ENCODE results near the gene PI4KA. TPM values are rescaled to one million over a fixed set of nuclear protein-coding genes. Genes with fewer than 3 reads are reported as not detected.

PI4KA gene
- polyA plus RNA-seq, 1 donor from 2014 or later = 42.2 TPM

DNA sequence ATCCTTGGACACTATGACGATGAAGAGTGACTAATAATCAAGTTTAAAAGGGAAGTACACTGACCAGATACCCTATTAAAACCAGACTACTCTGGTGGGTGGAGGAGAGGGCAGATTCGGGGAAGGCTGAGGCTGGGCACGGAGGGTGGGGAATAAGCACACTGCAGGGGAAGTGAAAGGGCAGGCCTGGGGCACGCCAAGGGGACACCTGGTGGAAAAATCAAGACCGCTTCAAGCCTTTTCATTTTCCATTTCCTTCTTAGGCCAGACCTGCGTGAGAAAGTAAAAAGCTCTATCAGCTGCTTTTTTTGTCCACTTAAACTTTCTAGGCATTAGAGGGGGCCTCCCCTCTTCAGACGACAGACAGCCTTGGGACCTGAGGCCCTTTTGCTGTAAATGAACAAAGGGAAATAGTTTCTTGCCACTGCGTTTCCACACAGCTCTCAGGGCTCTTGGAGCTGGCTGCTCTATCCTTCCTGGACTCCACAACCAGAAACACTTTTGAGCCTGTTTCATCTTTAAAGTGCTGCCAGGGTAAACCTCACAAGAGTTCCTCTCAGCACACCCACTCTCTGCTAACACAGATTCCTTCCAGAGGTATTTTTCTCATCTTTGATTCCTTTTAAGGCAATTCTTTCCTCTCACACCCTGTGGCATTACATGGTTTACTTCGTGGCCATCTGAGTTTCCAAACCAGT, 109.7 kb downstream of the PI4KA start:
- Histone ChIP-seq H3K27me3 (ENCODE audit: insufficient read depth, low read depth, low read length) (no peaks in the 10 kb centered on the region), H3K9me3 (ENCODE audit: low read length) (no peaks in the 10 kb centered on the region), H3K4me3 (ENCODE audit: low read length) (no peak overlapping the region), H3K4me2 (ENCODE audit: low read length) (no peak overlapping the region), H3K36me3 (ENCODE audit: insufficient read depth, low read length) (peaks cover 8% of the 10 kb centered on the region), H2AFZ (ENCODE audit: low read depth, low read length) (no peak overlapping the region), H3K9me2 (ENCODE audit: insufficient read depth, low read length) (no peaks in the 10 kb centered on the region), H4K20me1 (ENCODE audit: insufficient read depth) (no peaks in the 10 kb centered on the region), H3F3A (ENCODE audit: insufficient read depth, low read length, poor library complexity, severe bottlenecking) (no peaks in the 10 kb centered on the region), H3K79me2 (replicated peaks; ENCODE audit: insufficient read depth, low read length) (no peaks in the 10 kb centered on the region), H3K9ac (ENCODE audit: low read length) (no peak overlapping the region), H3K27ac (ENCODE audit: low read length) (no peak overlapping the region)
- no peak for TF ChIP-seq MXI1 (conservative IDR thresholded peaks at IDR 0.05; ENCODE audit: poor library complexity, severe bottlenecking)
- TF ChIP-seq EP300 (conservative IDR thresholded peaks at IDR 0.05; ENCODE audit: poor library complexity, severe bottlenecking) = no peak
- TF ChIP-seq POLR2AphosphoS5 (IDR thresholded peaks at IDR 0.05) = no peak
- TF ChIP-seq REST (IDR thresholded peaks at IDR 0.05; ENCODE audit: borderline replicate concordance) = no peak
- no peak for TF ChIP-seq RAD21 (conservative IDR thresholded peaks at IDR 0.05)
- no peak for TF ChIP-seq EZH2 (IDR thresholded peaks at IDR 0.05; ENCODE audit: borderline replicate concordance, insufficient read depth, low read length, poor library complexity, severe bottlenecking)
- TF ChIP-seq, protein P1, sequence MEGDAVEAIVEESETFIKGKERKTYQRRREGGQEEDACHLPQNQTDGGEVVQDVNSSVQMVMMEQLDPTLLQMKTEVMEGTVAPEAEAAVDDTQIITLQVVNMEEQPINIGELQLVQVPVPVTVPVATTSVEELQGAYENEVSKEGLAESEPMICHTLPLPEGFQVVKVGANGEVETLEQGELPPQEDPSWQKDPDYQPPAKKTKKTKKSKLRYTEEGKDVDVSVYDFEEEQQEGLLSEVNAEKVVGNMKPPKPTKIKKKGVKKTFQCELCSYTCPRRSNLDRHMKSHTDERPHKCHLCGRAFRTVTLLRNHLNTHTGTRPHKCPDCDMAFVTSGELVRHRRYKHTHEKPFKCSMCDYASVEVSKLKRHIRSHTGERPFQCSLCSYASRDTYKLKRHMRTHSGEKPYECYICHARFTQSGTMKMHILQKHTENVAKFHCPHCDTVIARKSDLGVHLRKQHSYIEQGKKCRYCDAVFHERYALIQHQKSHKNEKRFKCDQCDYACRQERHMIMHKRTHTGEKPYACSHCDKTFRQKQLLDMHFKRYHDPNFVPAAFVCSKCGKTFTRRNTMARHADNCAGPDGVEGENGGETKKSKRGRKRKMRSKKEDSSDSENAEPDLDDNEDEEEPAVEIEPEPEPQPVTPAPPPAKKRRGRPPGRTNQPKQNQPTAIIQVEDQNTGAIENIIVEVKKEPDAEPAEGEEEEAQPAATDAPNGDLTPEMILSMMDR (IDR thresholded peaks at IDR 0.05; ENCODE audit: poor library complexity, severe bottlenecking) = no peak
- no peak for TF ChIP-seq TAF1 (IDR thresholded peaks at IDR 0.05; ENCODE audit: low read depth)
- no peak for TF ChIP-seq SMC3 (conservative IDR thresholded peaks at IDR 0.05; ENCODE audit: poor library complexity)

GRCh38 chr22:20748082-20748481, 110.5 kb downstream of the PI4KA start:
- no peak overlapping the region for H3K9ac ChIP-seq (ENCODE audit: low read length)
- no peaks in the 10 kb centered on the region for H3K9me2 ChIP-seq (ENCODE audit: insufficient read depth, low read length)
- no peak overlapping the region for H3K4me2 ChIP-seq (ENCODE audit: low read length)
- H3K27me3 ChIP-seq (ENCODE audit: insufficient read depth, low read depth, low read length) = no peaks in the 10 kb centered on the region
- H3K79me2 ChIP-seq (replicated peaks; ENCODE audit: insufficient read depth, low read length) = no peaks in the 10 kb centered on the region
- no peaks in the 10 kb centered on the region for H3F3A ChIP-seq (ENCODE audit: insufficient read depth, low read length, poor library complexity, severe bottlenecking)
- TF ChIP-seq EZH2 (IDR thresholded peaks at IDR 0.05; ENCODE audit: borderline replicate concordance, insufficient read depth, low read length, poor library complexity, severe bottlenecking) (no peak), RAD21 (conservative IDR thresholded peaks at IDR 0.05) (no peak), MXI1 (conservative IDR thresholded peaks at IDR 0.05; ENCODE audit: poor library complexity, severe bottlenecking) (no peak), EP300 (conservative IDR thresholded peaks at IDR 0.05; ENCODE audit: poor library complexity, severe bottlenecking) (no peak), TAF1 (IDR thresholded peaks at IDR 0.05; ENCODE audit: low read depth) (no peak)
- H3K4me3 ChIP-seq (ENCODE audit: low read length) = no peak overlapping the region
- no peak overlapping the region for H3K27ac ChIP-seq (ENCODE audit: low read length)
- H4K20me1 ChIP-seq (ENCODE audit: insufficient read depth) = no peaks in the 10 kb centered on the region
- no peak overlapping the region for H2AFZ ChIP-seq (ENCODE audit: low read depth, low read length)
- H3K9me3 ChIP-seq (ENCODE audit: low read length) = no peaks in the 10 kb centered on the region
- H3K36me3 ChIP-seq (ENCODE audit: insufficient read depth, low read length) = peaks cover 8% of the 10 kb centered on the region
